Sigmoid colon (tissue), 4 donors: ENCODE data around the gene MGMT.

Experiments used
- EP300 ChIP-seq, 4 donors: sonication (generic); formaldehyde crosslinking; IDR thresholded peaks; one replicate each; pipeline ENCODE4 v1.6.1; 2017; ENCODE audit warnings: antibody characterized with exemption in 4 of 4
- POLR2A ChIP-seq, 2 donors: fragments of 450-650 bp; IDR thresholded peaks; one replicate each; pipeline ENCODE4 v1.6.1; 2016; ENCODE audit warnings: antibody characterized with exemption in 2 of 2, mild to moderate bottlenecking in 2 of 2, moderate library complexity in 2 of 2
- TF ChIP-seq, protein P1 (sequence below), 4 experiments: fragments of 450-650 bp in 3 of 4; fragments of 200-600 bp in 1 of 4; IDR thresholded peaks; one replicate each; pipeline ENCODE4 v1.5.1; 2016 to 2019; ENCODE audit warnings: antibody characterized with exemption in 4 of 4, mild to moderate bottlenecking in 3 of 4, moderate library complexity in 2 of 4

DNA sequence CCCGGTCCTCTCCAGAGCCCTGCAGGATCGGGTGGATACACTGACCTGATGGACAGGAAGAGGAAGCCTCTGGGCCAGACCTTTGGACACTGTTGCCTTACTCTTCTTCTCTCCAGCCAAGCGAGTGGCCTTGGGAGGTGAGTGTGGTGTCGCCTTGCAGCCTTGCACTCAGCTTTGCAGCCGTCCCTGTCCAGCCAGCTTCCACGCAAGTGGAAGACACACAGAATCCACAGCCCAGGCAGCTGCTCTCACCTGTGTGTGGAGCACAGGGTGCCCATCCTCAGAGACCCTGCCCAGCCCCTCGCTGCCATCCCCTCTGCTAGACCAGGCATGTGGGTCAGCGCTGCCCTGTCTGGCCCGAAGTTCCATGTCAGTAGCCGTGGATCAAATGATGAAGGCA lies 258.0 kb downstream of the MGMT start:
- TF ChIP-seq, protein P1, sequence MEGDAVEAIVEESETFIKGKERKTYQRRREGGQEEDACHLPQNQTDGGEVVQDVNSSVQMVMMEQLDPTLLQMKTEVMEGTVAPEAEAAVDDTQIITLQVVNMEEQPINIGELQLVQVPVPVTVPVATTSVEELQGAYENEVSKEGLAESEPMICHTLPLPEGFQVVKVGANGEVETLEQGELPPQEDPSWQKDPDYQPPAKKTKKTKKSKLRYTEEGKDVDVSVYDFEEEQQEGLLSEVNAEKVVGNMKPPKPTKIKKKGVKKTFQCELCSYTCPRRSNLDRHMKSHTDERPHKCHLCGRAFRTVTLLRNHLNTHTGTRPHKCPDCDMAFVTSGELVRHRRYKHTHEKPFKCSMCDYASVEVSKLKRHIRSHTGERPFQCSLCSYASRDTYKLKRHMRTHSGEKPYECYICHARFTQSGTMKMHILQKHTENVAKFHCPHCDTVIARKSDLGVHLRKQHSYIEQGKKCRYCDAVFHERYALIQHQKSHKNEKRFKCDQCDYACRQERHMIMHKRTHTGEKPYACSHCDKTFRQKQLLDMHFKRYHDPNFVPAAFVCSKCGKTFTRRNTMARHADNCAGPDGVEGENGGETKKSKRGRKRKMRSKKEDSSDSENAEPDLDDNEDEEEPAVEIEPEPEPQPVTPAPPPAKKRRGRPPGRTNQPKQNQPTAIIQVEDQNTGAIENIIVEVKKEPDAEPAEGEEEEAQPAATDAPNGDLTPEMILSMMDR (IDR thresholded peaks at IDR 0.05) = no peak
- TF ChIP-seq EP300 (IDR thresholded peaks at IDR 0.05) = no peak
- no peak for TF ChIP-seq POLR2A (IDR thresholded peaks at IDR 0.05)
